Measurements from ENCODE around the gene CACNA1I. TPM values are rescaled to one million over a fixed set of nuclear protein-coding genes. Genes with fewer than 3 reads are reported as not detected.

CACNA1I gene
- polyA plus RNA-seq, 1 experiment, result not detected

DNA sequence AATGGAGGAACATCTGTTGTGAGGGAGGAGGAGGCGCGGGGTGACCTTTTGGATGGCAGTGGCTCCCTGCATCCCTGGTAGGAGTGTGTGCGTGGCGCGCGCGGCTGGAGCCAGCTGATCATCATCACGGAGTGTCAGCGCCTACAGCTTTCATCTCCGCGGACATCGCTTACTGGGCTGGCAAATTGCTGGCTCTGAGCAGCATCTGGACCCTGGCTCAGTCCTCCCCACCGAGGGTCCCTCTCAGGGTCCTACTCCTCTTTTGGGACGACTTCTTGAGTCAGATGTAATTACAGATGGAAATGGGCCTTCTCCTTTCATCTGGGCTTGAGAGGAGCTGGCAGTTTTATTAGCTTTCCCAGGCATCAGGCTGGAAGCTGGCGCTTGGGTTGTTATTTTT is 85.3 kb downstream of the CACNA1I start:
- Histone ChIP-seq H3K4me3 (ENCODE audit: low read depth, low read length) (no peak overlapping the region), H3K27me3 (ENCODE audit: control insufficient read depth, insufficient read depth, low read length) (peaks cover 57% of the 10 kb centered on the region), H3K9me3 (ENCODE audit: control insufficient read depth, insufficient read depth, low read length) (peaks cover 16% of the 10 kb centered on the region), H3K27ac (ENCODE audit: low read depth, low read length) (no peak overlapping the region)
- ChIA-PET CTCF (no interaction called here), POLR2A (no interaction called here)
- DNase-seq (ENCODE audit: low read depth, low spot score), result no peak
- TF ChIP-seq, protein P1, sequence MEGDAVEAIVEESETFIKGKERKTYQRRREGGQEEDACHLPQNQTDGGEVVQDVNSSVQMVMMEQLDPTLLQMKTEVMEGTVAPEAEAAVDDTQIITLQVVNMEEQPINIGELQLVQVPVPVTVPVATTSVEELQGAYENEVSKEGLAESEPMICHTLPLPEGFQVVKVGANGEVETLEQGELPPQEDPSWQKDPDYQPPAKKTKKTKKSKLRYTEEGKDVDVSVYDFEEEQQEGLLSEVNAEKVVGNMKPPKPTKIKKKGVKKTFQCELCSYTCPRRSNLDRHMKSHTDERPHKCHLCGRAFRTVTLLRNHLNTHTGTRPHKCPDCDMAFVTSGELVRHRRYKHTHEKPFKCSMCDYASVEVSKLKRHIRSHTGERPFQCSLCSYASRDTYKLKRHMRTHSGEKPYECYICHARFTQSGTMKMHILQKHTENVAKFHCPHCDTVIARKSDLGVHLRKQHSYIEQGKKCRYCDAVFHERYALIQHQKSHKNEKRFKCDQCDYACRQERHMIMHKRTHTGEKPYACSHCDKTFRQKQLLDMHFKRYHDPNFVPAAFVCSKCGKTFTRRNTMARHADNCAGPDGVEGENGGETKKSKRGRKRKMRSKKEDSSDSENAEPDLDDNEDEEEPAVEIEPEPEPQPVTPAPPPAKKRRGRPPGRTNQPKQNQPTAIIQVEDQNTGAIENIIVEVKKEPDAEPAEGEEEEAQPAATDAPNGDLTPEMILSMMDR (IDR thresholded peaks at IDR 0.05; ENCODE audit: low read depth, low read length), result no peak

DNA sequence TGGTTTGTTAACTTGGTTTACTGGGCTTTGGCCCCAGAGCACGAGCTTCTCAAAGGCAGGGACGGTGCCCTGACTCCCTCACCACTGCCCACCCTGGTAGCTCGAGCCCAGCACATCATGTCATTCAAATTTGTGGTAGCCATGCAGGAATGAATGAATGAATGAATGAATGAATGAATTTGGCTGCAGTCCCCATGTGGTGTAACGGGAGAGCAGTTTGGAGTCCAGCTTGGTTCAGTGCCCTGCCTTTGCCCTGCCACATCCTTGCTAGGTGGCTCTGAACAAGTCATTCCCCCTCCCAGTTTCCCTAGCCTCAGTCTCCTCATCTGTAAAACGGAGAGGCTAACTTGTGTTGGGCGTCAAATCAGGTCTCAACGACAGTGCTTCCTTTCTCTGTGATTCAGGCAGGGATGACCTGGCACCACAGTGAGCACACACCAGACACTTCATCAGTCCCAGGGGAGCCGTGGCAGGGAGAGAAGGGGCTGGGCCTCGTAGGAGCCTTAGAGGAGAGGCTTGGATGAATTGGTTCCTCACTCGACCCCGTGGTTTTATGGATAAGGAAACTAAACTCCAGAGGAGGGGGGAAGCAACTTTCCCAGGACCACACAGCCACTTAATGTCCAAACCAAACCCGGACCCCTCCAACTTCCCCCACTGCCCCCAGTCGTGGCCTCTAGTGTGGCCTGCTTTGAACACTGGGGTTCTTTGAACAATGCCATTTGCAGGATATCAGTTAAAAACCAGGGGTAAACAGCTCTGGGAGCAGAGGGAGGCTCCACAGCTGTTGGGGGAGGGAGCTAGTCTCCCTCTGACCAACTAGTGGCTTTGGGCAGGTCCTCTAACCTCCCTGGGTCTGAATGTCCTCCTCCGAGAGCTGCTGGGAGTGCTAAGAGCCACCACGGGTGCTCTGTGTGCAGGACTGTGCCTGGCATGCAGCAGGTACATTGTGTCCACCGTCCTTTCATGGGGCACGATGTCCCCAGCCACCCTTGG is 86.2 kb downstream of the CACNA1I start:
- ChIA-PET CTCF (no interaction called here), POLR2A (no interaction called here)
- Histone ChIP-seq H3K27ac (ENCODE audit: low read depth, low read length) (no peak overlapping the region), H3K27me3 (ENCODE audit: control insufficient read depth, insufficient read depth, low read length) (peaks cover 59% of the 10 kb centered on the region), H3K4me3 (ENCODE audit: low read depth, low read length) (no peak overlapping the region), H3K9me3 (ENCODE audit: control insufficient read depth, insufficient read depth, low read length) (peaks cover 6% of the 10 kb centered on the region)
- no peak for DNase-seq (ENCODE audit: low read depth, low spot score)
- TF ChIP-seq, protein P1 (IDR thresholded peaks at IDR 0.05; ENCODE audit: low read depth, low read length), result no peak

DNA sequence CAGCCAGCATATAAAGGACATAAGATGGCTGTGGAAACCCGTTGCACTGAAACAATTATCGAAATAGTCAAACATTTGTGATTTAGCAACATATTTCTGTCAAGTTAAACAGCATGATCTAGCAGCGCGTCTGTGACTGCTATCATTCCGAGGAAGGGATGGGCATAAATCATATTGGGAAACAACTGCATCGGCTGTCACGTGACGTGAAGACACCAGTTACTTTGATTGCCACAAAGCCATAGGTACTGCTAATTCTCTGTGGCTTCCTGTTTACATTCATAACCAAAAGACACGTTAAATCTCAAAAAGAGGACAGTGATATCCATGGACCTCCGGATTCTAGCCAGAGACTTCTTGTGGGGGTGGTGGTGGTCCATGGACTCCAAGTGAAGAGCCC is 87.8 kb downstream of the CACNA1I start:
- H3K9me3 ChIP-seq (ENCODE audit: control insufficient read depth, insufficient read depth, low read length), result no peaks in the 10 kb centered on the region; the same call in 1 of the 2 replicates
- POLR2A ChIA-PET, result no interaction called here
- H3K27me3 ChIP-seq (ENCODE audit: control insufficient read depth, insufficient read depth, low read length), result peaks cover 65% of the 10 kb centered on the region
- H3K4me3 ChIP-seq (ENCODE audit: low read depth, low read length), result no peak overlapping the region
- DNase-seq (ENCODE audit: low read depth, low spot score), result no peak
- no peak overlapping the region for H3K27ac ChIP-seq (ENCODE audit: low read depth, low read length)
- TF ChIP-seq, protein P1 (IDR thresholded peaks at IDR 0.05; ENCODE audit: low read depth, low read length), result no peak
- CTCF ChIA-PET, result no interaction called here

DNA sequence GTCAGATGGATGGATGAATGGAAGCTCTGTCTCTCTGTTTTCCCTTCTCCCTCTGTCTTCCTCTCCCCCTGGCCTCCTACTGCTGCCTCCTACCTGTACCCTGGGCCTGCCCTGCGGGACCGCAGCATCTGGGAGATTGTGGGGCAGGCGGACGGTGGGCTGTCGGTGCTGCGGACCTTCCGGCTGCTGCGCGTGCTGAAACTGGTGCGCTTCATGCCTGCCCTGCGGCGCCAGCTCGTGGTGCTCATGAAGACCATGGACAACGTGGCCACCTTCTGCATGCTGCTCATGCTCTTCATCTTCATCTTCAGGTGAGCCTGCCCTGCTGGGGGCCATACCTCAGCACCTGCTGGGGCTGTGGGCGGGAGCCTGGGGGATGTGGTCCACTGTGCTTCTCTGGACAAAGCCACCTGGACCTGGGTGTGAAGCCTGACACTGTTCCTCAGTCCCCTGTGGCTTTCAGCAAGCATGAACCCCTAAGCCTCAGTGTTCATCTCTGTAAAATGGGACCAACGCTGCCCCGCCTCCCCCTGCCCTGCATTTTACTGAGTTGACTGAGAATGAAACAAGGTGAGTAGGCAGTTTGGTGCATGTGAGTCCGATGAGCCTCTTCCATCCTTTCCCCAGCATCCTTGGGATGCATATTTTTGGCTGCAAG is 88.4 kb downstream of the CACNA1I start:
- H3K9me3 ChIP-seq (ENCODE audit: control insufficient read depth, insufficient read depth, low read length), result peaks cover under 1% of the 10 kb centered on the region; the same call in 1 of the 2 replicates
- ChIA-PET POLR2A (no interaction called here), CTCF (no interaction called here)
- peaks cover 71% of the 10 kb centered on the region for H3K27me3 ChIP-seq (ENCODE audit: control insufficient read depth, insufficient read depth, low read length)
- TF ChIP-seq, protein P1 (IDR thresholded peaks at IDR 0.05; ENCODE audit: low read depth, low read length), result no peak
- H3K4me3 ChIP-seq (ENCODE audit: low read depth, low read length), result no peak overlapping the region
- no peak for DNase-seq (ENCODE audit: low read depth, low spot score)
- no peak overlapping the region for H3K27ac ChIP-seq (ENCODE audit: low read depth, low read length)

DNA sequence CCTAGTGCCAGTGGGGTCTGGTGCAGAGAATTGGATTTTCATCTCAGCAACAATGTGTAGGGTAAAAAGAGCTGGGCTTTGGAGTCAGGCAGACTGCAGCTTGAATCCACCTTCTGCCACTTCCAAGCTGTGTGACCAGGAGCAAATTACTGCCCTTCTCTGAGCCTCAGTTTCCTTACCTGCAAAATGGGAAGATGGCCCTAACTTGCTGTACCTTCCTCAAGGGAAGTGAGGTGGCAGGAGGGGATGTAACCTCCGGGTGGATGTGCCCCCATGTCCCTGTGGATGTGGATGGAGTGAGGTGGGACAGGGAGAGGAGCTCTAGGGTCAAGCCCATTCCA is 90.9 kb downstream of the CACNA1I start:
- ChIA-PET CTCF (interaction anchor here (1.6 kb wide), 1 partner anchor 363 kb away, joined by 5 read pairs; no protein-coding TSS in a partner anchor), POLR2A (no interaction called here)
- Histone ChIP-seq H3K27me3 (ENCODE audit: control insufficient read depth, insufficient read depth, low read length) (peaks cover 68% of the 10 kb centered on the region), H3K9me3 (ENCODE audit: control insufficient read depth, insufficient read depth, low read length) (peaks cover 5% of the 10 kb centered on the region; the same call in 1 of the 2 replicates), H3K27ac (ENCODE audit: low read depth, low read length) (no peak overlapping the region), H3K4me3 (ENCODE audit: low read depth, low read length) (no peak overlapping the region)
- TF ChIP-seq, protein P1 (IDR thresholded peaks at IDR 0.05; ENCODE audit: low read depth, low read length), result no peak
- no peak for DNase-seq (ENCODE audit: low read depth, low spot score)

Measured in AG04450 (cell line).